HG02840 (cell line): Measurements from ENCODE around the gene KRTCAP2.

Experiments
- ATAC-seq: cut with Tn5 transposase; IDR thresholded peaks from one replicate; pipeline ENCODE4 v1.9.1; 2021; ENCODE audit warnings: mild to moderate bottlenecking, moderate library complexity, moderate number of reproducible peaks; ENCODE audit not compliant: unreplicated experiment, low FRiP score

Gene KRTCAP2

GRCh38 chr1:155122308-155122707 lies 50.8 kb downstream of the KRTCAP2 start:
- no peak for ATAC-seq

- no peak for ATAC-seq
Observed at GRCh38 chr1:155121249-155121648, 51.9 kb downstream of the KRTCAP2 start.

GRCh38 chr1:155120253-155120652 lies 52.9 kb downstream of the KRTCAP2 start:
- ATAC-seq = no peak
